ENCODE measurements around the gene RTN4RL2. TPM values are rescaled to one million over a fixed set of nuclear protein-coding genes. Genes with fewer than 3 reads are reported as not detected.

RTN4RL2 gene
- total RNA-seq, 2 experiments from 2014 or later = 0.33 to 0.39 TPM

DNA sequence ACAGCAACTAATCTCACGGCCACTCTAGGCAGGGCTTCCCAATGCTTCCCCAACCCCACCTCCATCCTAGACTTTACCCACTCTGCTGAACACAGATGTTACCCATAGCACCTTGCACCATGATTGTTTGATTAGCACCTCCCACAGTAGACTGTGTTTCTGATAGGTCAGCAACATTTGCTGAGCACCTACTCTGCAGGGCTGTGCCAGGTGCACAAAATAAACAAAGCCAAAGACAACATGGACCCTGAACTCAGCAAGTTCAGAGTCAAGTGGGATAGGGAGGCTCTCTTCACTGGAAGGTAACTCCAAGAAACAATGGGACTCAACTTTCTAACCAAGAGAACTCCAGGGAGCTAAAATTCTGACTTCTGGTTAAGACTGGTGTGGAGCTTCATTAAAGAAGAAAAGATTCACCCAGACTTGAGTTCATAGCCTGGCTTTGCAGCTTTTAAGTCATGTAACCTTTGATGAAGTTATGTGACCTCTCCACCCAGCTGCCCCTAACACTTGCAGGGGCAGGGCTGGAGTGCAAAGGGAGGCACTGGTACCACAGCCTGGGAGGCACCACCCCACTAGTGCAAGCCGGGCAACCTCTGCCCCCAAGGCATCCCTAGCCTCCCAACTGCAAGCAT, 6.7 kb upstream of the RTN4RL2 start:
- DNase-seq (no peak), ATAC-seq (no peak)
- no peak overlapping the region for H3K27ac Mint-ChIP-seq
- no peaks in the 10 kb centered on the region for H3K9me3 Mint-ChIP-seq (ENCODE audit: low read depth)
- H3K36me3 Mint-ChIP-seq (ENCODE audit: low read depth) = no peaks in the 10 kb centered on the region
- ChIA-PET CTCF (interaction anchor here (0.6 to 1.8 kb wide), 3 partner anchors 23 to 73 kb away, joined by 3 to 5 read pairs (median 4); no protein-coding TSS in a partner anchor), POLR2A (no interaction called here)
- peaks cover 7% of the 10 kb centered on the region for H3K27me3 Mint-ChIP-seq
- H3K4me3 Mint-ChIP-seq = no peak overlapping the region
- intact Hi-C loops (cut with DNase I, micrococcal nuclease) = no loop called here
- H3K4me1 Mint-ChIP-seq = peaks cover 13% of the 10 kb centered on the region

DNA sequence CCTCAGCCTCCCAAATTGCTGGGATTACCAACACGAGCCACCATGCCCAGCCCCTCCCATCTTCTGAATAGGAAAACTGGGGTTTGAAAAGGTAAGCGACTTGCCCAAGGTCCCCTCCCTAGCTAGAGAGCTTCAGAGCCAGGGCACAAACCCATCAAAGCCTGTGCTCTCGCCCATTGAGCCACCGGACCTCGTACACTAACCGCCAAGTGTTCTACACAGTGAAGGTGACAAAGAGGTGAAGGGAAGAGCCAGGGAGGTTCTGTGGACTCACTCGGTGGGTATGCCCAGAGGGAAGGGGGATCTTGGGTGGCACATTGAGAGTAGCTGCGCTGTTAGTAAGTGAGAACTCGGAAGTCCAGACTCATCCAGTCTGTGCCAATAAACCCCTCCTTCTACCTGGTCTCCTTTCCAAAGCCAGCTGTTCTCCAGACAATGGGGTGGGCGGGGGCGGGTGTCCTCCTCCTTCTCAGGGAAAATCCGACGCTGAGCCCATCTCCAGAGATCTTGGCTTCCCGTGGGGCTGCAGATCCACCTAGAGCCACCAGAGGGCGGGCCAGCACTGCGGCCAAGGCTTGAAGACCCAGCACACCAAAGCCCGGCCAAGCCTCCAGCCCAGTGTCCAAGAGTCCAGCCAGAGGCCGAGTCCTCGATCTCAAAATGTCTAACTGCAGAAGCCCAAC, 3.2 kb upstream of the RTN4RL2 start:
- Mint-ChIP-seq H3K4me3 (peak overlapping the region; percentile 15), H3K27me3 (peaks cover 25% of the 10 kb centered on the region), H3K4me1 (peaks cover 27% of the 10 kb centered on the region), H3K36me3 (ENCODE audit: low read depth) (no peaks in the 10 kb centered on the region), H3K27ac (no peak overlapping the region), H3K9me3 (ENCODE audit: low read depth) (no peaks in the 10 kb centered on the region)
- intact Hi-C loops (cut with DNase I, micrococcal nuclease) = loop anchor here (1.0 to 5.0 kb wide), 5 partner anchors 23 to 343 kb away; no protein-coding TSS in a partner anchor
- ChIA-PET POLR2A (interaction anchor here (1.8 kb wide), 1 partner anchor 32 kb away, joined by 5 read pairs; no protein-coding TSS in a partner anchor), CTCF (interaction anchor here (0.6 to 6.3 kb wide), 47 partner anchors 9 to 362 kb away, joined by 3 to 124 read pairs (median 4); partner anchors contain the start of genes P2RX3, SLC43A1, SLC43A3 and TIMM10)
- peak; percentile 36 for ATAC-seq
- peak; percentile 87 for DNase-seq

GRCh38 chr11:57457643-57458023, 2.7 kb upstream of the RTN4RL2 start:
- Mint-ChIP-seq H3K9me3 (ENCODE audit: low read depth) (no peaks in the 10 kb centered on the region), H3K4me3 (peak overlapping the region; percentile 15), H3K27ac (no peak overlapping the region), H3K36me3 (ENCODE audit: low read depth) (no peaks in the 10 kb centered on the region), H3K27me3 (peaks cover 25% of the 10 kb centered on the region), H3K4me1 (peaks cover 27% of the 10 kb centered on the region)
- intact Hi-C loops (cut with DNase I, micrococcal nuclease) = loop anchor here (1.0 to 5.0 kb wide), 9 partner anchors 23 to 343 kb away; partner anchors contain the start of genes SLC43A1 (in 1 of the 2) and UBE2L6 (in 1 of the 2)
- ChIA-PET CTCF (interaction anchor here (0.6 to 6.3 kb wide), 44 partner anchors 8 to 361 kb away, joined by 3 to 124 read pairs (median 5); partner anchors contain the start of genes P2RX3, SLC43A1, SLC43A3 and TIMM10), POLR2A (interaction anchor here (1.8 kb wide), 1 partner anchor 33 kb away, joined by 5 read pairs; no protein-coding TSS in a partner anchor)
- DNase-seq (no peak), ATAC-seq (peak; percentile 28)

GRCh38 chr11:57458060-57458409, 2.3 kb upstream of the RTN4RL2 start:
- H3K4me3 Mint-ChIP-seq = peak overlapping the region; percentile 62
- H3K4me1 Mint-ChIP-seq = peaks cover 27% of the 10 kb centered on the region
- no peaks in the 10 kb centered on the region for H3K36me3 Mint-ChIP-seq (ENCODE audit: low read depth)
- POLR2A ChIA-PET = interaction anchor here (0.6 to 1.8 kb wide), 2 partner anchors 33 to 342 kb away, joined by 4 to 5 read pairs; no protein-coding TSS in a partner anchor
- intact Hi-C loops (cut with DNase I, micrococcal nuclease) = loop anchor here (1.0 to 5.0 kb wide), 5 partner anchors 33 to 113 kb away; partner anchors contain the start of genes SLC43A1 (in 1 of the 2) and UBE2L6 (in 1 of the 2)
- H3K9me3 Mint-ChIP-seq (ENCODE audit: low read depth) = no peaks in the 10 kb centered on the region
- H3K27me3 Mint-ChIP-seq = peaks cover 25% of the 10 kb centered on the region
- H3K27ac Mint-ChIP-seq = no peak overlapping the region
- ATAC-seq (peak; percentile 18), DNase-seq (no peak)
- CTCF ChIA-PET = interaction anchor here (0.6 to 6.3 kb wide), 47 partner anchors 8 to 361 kb away, joined by 3 to 124 read pairs (median 5); partner anchors contain the start of genes P2RX3, SLC43A1, SLC43A3 and TIMM10

DNA sequence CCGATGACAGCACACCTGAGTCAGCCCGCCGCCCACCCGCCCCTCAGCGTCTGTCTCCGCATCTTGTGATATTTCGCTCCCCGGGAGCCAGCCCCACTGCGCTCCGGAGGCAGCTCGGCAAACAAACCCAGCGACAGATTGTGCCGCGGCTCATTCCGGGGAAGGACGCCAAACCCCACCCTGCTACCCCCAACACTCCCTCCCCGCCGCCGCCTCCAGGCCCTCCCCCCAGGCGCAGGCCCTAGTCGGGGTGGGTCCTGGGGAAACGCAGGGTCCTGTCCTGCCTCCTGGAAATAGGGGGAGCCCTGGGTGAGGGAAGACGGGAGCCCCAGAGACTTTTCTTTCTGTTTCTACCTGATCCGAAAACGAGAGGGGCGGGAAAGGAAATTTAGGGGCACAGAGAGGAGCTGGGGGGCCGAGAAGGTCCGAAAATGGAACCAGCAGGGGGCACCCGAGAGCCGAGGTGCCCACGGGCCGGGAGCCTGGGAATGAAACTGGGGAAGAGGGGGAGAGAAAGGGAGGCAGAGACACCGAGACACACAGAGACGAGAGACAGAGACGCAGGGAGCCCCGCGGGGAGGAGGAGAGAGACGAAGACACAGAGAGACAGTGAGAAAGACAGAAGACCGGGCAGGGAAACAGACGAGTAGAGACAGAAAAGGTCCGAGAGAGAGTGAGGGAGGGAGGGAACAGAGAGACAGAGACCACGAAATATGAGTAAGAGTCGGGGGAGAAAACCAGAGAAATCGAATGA, 1.7 kb upstream of the RTN4RL2 start:
- peak overlapping the region; percentile 62 for H3K4me3 Mint-ChIP-seq
- H3K27ac Mint-ChIP-seq = no peak overlapping the region
- H3K27me3 Mint-ChIP-seq = peaks cover 25% of the 10 kb centered on the region
- CTCF ChIA-PET = interaction anchor here (0.6 to 6.3 kb wide), 36 partner anchors 13 to 1227 kb away, joined by 3 to 124 read pairs (median 5); partner anchors contain the start of genes SLC43A1, SLC43A3 and TIMM10
- DNase-seq (peak; percentile 78), ATAC-seq (peak; percentile 33)
- no peaks in the 10 kb centered on the region for H3K36me3 Mint-ChIP-seq (ENCODE audit: low read depth)
- intact Hi-C loops (cut with DNase I, micrococcal nuclease) = loop anchor here (1.0 to 5.0 kb wide), 5 partner anchors 34 to 113 kb away; partner anchors contain the start of genes SLC43A1 (in 1 of the 2) and UBE2L6 (in 1 of the 2)
- POLR2A ChIA-PET = interaction anchor here (0.6 to 1.8 kb wide), 2 partner anchors 34 to 341 kb away, joined by 4 to 5 read pairs; no protein-coding TSS in a partner anchor
- peaks cover 27% of the 10 kb centered on the region for H3K4me1 Mint-ChIP-seq
- no peaks in the 10 kb centered on the region for H3K9me3 Mint-ChIP-seq (ENCODE audit: low read depth)

DNA sequence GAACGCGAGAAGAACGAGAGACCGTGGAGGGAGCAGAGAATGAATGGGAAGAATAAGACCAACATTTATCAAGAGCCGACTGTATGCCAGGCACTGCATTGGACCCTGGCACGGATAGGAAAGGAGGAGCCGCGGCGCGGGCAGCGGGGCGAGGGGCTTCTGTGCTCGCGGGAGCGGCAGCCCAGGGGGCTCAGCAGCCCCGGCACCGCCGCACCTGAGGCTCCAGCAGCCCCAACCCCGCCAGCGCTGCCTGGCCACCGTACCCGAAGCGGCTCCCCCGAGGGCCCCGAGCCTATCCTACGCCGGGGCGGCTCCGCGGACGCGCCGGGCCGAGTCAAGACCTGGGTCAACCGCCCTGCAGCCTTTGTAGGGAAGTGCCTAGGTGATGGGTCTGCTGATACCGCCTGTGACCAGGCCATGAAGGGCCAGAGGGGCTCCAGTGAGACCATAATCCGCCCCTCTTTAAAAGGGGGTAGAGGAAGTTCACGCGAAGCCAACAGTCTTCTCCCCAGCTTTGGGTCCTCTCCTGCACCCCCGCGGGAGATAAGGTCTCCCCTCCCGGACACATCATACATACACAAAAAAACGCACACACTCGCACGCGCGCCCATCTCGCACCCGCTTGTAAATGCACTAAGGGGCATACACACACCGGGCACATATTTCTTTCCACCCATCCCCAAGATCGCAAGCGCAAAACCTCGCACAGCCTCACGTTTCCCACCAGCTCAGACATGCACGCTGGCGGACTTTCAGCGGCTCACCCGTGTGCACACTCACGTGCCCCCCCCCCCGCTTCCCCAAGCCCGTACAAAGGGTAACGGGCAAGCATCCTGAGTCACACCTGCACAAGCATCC, 935 bp upstream of the RTN4RL2 start:
- no peaks in the 10 kb centered on the region for H3K36me3 Mint-ChIP-seq (ENCODE audit: low read depth)
- peaks cover 27% of the 10 kb centered on the region for H3K4me1 Mint-ChIP-seq
- H3K27me3 Mint-ChIP-seq = peaks cover 25% of the 10 kb centered on the region
- DNase-seq (peak; percentile 62), ATAC-seq (peak; percentile 17)
- intact Hi-C loops (cut with DNase I, micrococcal nuclease) = loop anchor here (1.0 to 5.0 kb wide), 7 partner anchors 17 to 112 kb away; partner anchors contain the start of genes SLC43A3 (in 1 of the 2), TIMM10 (in 1 of the 2) and UBE2L6 (in 1 of the 2)
- ChIA-PET CTCF (interaction anchor here (0.6 to 6.3 kb wide), 22 partner anchors 12 to 1227 kb away, joined by 3 to 124 read pairs (median 5); partner anchors contain the start of genes SLC43A1, SLC43A3 and TIMM10), POLR2A (interaction anchor here (0.7 to 1.2 kb wide), 2 partner anchors 19 to 109 kb away, joined by 3 to 4 read pairs; no protein-coding TSS in a partner anchor)
- peak overlapping the region; percentile 71 for H3K4me3 Mint-ChIP-seq
- H3K9me3 Mint-ChIP-seq (ENCODE audit: low read depth) = no peaks in the 10 kb centered on the region
- peak overlapping the region; percentile 17 for H3K27ac Mint-ChIP-seq

- no peaks in the 10 kb centered on the region for H3K9me3 Mint-ChIP-seq (ENCODE audit: low read depth)
- DNase-seq (no peak), ATAC-seq (no peak)
- H3K27ac Mint-ChIP-seq = no peak overlapping the region
- H3K36me3 Mint-ChIP-seq (ENCODE audit: low read depth) = no peaks in the 10 kb centered on the region
- H3K4me3 Mint-ChIP-seq = no peak overlapping the region
- peaks cover 25% of the 10 kb centered on the region for H3K27me3 Mint-ChIP-seq
- CTCF ChIA-PET = interaction anchor here (0.6 to 6.3 kb wide), 6 partner anchors 20 to 86 kb away, joined by 3 to 124 read pairs (median 4); no protein-coding TSS in a partner anchor
- peaks cover 27% of the 10 kb centered on the region for H3K4me1 Mint-ChIP-seq
- intact Hi-C loops (cut with DNase I, micrococcal nuclease) = loop anchor here in 1 of 2 experiments (1.0 kb wide), 4 partner anchors 15 to 107 kb away; partner anchors contain the start of genes SLC43A3 and TIMM10
- POLR2A ChIA-PET = interaction anchor here (1.2 kb wide), 1 partner anchor 18 kb away, joined by 3 read pairs; no protein-coding TSS in a partner anchor
Observed at GRCh38 chr11:57460758-57461749, 726 bp downstream of the RTN4RL2 start.

- Mint-ChIP-seq H3K27me3 (peaks cover 24% of the 10 kb centered on the region), H3K4me1 (peaks cover 26% of the 10 kb centered on the region), H3K9me3 (ENCODE audit: low read depth) (no peaks in the 10 kb centered on the region), H3K36me3 (ENCODE audit: low read depth) (no peaks in the 10 kb centered on the region), H3K27ac (no peak overlapping the region), H3K4me3 (no peak overlapping the region)
- ChIA-PET POLR2A (interaction anchor here (0.5 kb wide), 1 partner anchor 1115 kb away, joined by 3 read pairs; no protein-coding TSS in a partner anchor), CTCF (interaction anchor here (0.6 to 1.4 kb wide), 4 partner anchors 15 to 92 kb away, joined by 3 to 4 read pairs (median 4); no protein-coding TSS in a partner anchor)
- ATAC-seq = no peak
- intact Hi-C loops (cut with DNase I, micrococcal nuclease) = no loop called here
- no peak for DNase-seq
Observed at GRCh38 chr11:57461841-57462489, 1.6 kb downstream of the RTN4RL2 start.
